ENCODE data around the gene ADARB1.

GRCh38 chr21:45136927-45137611 lies 62.7 kb downstream of the ADARB1 start:
- no peak for TF ChIP-seq FOXJ3 (CRISPR knock-in tag; IDR thresholded peaks at IDR 0.05; ENCODE audit: borderline replicate concordance)
- TF ChIP-seq CTCF (IDR thresholded peaks at IDR 0.05) = peak; percentile 57
- TF ChIP-seq ZNF219 (CRISPR knock-in tag; IDR thresholded peaks at IDR 0.05; ENCODE audit: borderline replicate concordance) = no peak
- no peak for TF ChIP-seq MXD4 (CRISPR knock-in tag; IDR thresholded peaks at IDR 0.05; ENCODE audit: borderline replicate concordance)
- no peak for TF ChIP-seq E2F5 (CRISPR knock-in tag; IDR thresholded peaks at IDR 0.05)
- TF ChIP-seq USF1 (CRISPR knock-in tag; IDR thresholded peaks at IDR 0.05) = no peak
- TF ChIP-seq FOXP1 (CRISPR knock-in tag; IDR thresholded peaks at IDR 0.05; ENCODE audit: borderline replicate concordance) = no peak

Measured in WTC11 (cell line).